ENCODE data around the gene CBX8. TPM values are rescaled to one million over a fixed set of nuclear protein-coding genes. Genes with fewer than 3 reads are reported as not detected.

CBX8 gene
- total and polyA plus RNA-seq, 2 of the 13 experiments (the other 11 are each of a cell fraction or from before 2014, with no cell fraction given) = 0.34 to 12.6 TPM

DNA sequence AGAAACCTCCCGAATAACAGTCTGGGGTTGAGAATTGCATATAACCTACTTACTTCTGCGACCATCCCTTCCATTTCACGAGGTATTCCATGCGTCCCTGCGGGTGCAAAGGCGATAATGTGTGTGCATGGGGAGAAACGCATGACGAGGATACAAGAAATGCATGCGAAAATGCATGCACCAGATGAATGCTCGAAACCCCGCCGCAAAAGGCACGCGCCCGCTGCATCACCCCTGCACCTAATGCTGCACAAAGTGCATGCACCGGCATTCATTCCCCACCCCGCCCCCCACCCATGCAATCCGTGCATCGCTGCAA lies 474 bp downstream of the CBX8 start (continued):
- TF ChIP-seq UBTF (CRISPR knock-in tag; IDR thresholded peaks at IDR 0.05) = no peak

DNA sequence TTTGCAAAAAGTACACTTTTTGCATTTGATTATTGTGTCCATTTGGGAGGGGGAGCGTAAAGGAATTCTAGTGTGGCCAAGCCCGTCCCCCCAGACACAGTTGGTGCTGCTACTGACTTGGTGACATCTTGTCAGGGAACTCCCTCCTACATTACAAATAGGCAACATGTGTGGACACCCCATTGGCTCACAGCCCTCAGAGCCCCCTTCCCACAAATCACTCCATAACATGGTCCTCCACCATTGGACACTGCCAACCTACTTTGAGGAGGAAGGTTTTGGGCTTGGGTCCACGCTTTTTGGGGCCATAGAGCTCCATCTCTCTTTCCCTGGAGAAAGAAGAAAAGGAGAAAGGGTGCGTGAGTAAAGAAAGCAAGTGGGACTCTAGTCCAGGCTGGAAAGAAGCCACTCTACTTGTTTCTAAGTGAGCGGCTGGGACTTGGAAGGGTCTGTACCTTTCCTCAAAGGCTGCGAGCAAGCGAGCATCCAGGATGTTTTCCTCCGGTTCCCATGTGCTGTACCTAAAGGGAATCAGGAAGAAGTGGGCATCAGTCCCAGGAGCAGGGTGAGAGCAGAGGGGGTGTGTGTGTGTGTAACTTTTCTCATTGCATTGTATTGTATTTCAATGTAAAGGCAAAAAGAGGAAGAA lies 958 bp downstream of the CBX8 start:
- BruUV-seq (replicated peaks) = TSS peak; percentile 87
- H3K4me1 ChIP-seq (ENCODE audit: insufficient read depth, low read length) = peaks cover 67% of the 10 kb centered on the region
- intact Hi-C loops (cut with micrococcal nuclease; ENCODE audit: unreplicated experiment) (loop anchor here (2.0 to 5.0 kb wide), 3 partner anchors 41 to 197 kb away; partner anchors contain the start of gene CBX4), in situ Hi-C loops (cut with HindIII; ENCODE audit: extremely low pct_ligation_motif_present, low pct_unique_long_range_greater_than_20kb) (no loop called here)
- POLR2A ChIA-PET = interaction anchor here (1.3 to 4.7 kb wide), 13 partner anchors 12 to 196 kb away, joined by 3 to 98 read pairs (median 13); partner anchors contain the start of genes CBX2 and CBX4
- peak overlapping the region; percentile 85 to 94 (median 86) for H3K4me3 ChIP-seq (replicated peaks in 1 of 3; ENCODE audit: insufficient read depth in 1 of 3, low read depth in 2 of 3, low read length in 3 of 3)
- CTCF ChIA-PET (ENCODE audit: low intra/inter-chr PET ratio, low total read pairs) = no interaction called here
- TF ChIP-seq MAX (IDR thresholded peaks at IDR 0.05) (0 out of 2 replicates have a peak, but pooled peaks have one; percentile 5), ZFP82 (CRISPR knock-in tag; IDR thresholded peaks at IDR 0.05; ENCODE audit: borderline replicate concordance) (no peak), FOSL2 (CRISPR knock-in tag; IDR thresholded peaks at IDR 0.05) (no peak), ZKSCAN8 (CRISPR knock-in tag; IDR thresholded peaks at IDR 0.05; ENCODE audit: borderline replicate concordance) (0 out of 2 replicates have a peak, but pooled peaks have one; percentile 8), ZNF605 (CRISPR knock-in tag; IDR thresholded peaks at IDR 0.05) (peak; percentile 67; the same call in 1 of the 2 replicates), ATF5 (CRISPR knock-in tag; IDR thresholded peaks at IDR 0.05; ENCODE audit: low read depth) (no peak), SP1 (IDR thresholded peaks at IDR 0.05) (no peak), SP1 (CRISPR knock-in tag; IDR thresholded peaks at IDR 0.05) (0 out of 2 replicates have a peak, but pooled peaks have one; percentile 10)
- TF ChIP-seq, protein P1, sequence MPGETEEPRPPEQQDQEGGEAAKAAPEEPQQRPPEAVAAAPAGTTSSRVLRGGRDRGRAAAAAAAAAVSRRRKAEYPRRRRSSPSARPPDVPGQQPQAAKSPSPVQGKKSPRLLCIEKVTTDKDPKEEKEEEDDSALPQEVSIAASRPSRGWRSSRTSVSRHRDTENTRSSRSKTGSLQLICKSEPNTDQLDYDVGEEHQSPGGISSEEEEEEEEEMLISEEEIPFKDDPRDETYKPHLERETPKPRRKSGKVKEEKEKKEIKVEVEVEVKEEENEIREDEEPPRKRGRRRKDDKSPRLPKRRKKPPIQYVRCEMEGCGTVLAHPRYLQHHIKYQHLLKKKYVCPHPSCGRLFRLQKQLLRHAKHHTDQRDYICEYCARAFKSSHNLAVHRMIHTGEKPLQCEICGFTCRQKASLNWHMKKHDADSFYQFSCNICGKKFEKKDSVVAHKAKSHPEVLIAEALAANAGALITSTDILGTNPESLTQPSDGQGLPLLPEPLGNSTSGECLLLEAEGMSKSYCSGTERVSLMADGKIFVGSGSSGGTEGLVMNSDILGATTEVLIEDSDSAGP (CRISPR knock-in tag; IDR thresholded peaks at IDR 0.05; ENCODE audit: borderline replicate concordance) = no peak
- H3K4me2 ChIP-seq (ENCODE audit: low read depth, low read length) = peak overlapping the region; percentile 99
- no peaks in the 10 kb centered on the region for H3K9me3 ChIP-seq (ENCODE audit: low read length)
- H3K36me3 ChIP-seq (replicated peaks in 1 of 2; ENCODE audit: control insufficient read depth in 1 of 2, insufficient read depth in 2 of 2, low read length in 2 of 2) = peaks cover 5 to 9% of the 10 kb centered on the region in 2 experiments; a peak in 4 of 5 replicates
- no peak overlapping the region for H2AFZ ChIP-seq (ENCODE audit: low read length)
- peaks cover 10% of the 10 kb centered on the region for H3K79me2 ChIP-seq (ENCODE audit: insufficient read depth, low read length)
- H3K27me3 ChIP-seq (ENCODE audit: control insufficient read depth in 1 of 2, insufficient read depth in 2 of 2, low read length in 2 of 2) = peaks cover 27 to 49% of the 10 kb centered on the region in 2 experiments
- 86% methylated on average over 8 of the region's 8 CpGs for WGBS (ENCODE audit: low lambda C conversion rate)
- H3K27ac ChIP-seq (ENCODE audit: extremely low read length, insufficient read depth, low read length) = peak overlapping the region; percentile 87
- peak; percentile 4 for FAIRE-seq
- ATAC-seq = no peak
- H3K9ac ChIP-seq (ENCODE audit: insufficient read depth, low read depth, low read length) = peak overlapping the region; percentile 96
- no peaks in the 10 kb centered on the region for H4K20me1 ChIP-seq (ENCODE audit: insufficient read depth, low read length)
- DNase-seq (ENCODE audit: low spot score) = no peak

Measured in HepG2 (cell line).